ENCODE measurements around the gene MRPL48.

GRCh38 chr11:73784080-73784634 is 3.5 kb upstream of the MRPL48 start:
- TF ChIP-seq SIN3A (IDR thresholded peaks at IDR 0.05; ENCODE audit: borderline replicate concordance, insufficient read depth, low read length) = no peak
- no peak for TF ChIP-seq REST (IDR thresholded peaks at IDR 0.05; ENCODE audit: insufficient read depth in 1 of 2, low read depth in 2 of 2, low read length in 2 of 2)
- no peak for TF ChIP-seq POLR2AphosphoS5 (IDR thresholded peaks at IDR 0.05; ENCODE audit: low read depth, low read length)
- no peak for TF ChIP-seq TAF1 (IDR thresholded peaks at IDR 0.05; ENCODE audit: borderline replicate concordance, insufficient read depth, low read length)
- no peak for TF ChIP-seq FOXP2 (optimal IDR thresholded peaks at IDR 0.05; ENCODE audit: borderline replicate concordance, extremely low read depth, extremely low read length, insufficient read depth)

Data from PFSK-1 (cell line).